GM23248 (cell line): Measurements from ENCODE around the gene ZC3H14. TPM values are rescaled to one million over a fixed set of nuclear protein-coding genes. Genes with fewer than 3 reads are reported as not detected.
"Not testable (repeated sequence)": the region's sequence is repeated elsewhere in the genome, so short reads cannot be mapped to it uniquely, and the experiment has no call there.

Source experiments
- DNase-seq: peaks from one replicate; pipeline ENCODE4 v3.0.0-alpha.2; 2015
- H2AFZ ChIP-seq: fragments of 200-600 bp; sonication (generic); 2 replicates; pipeline ENCODE4 v1.6.1; 2016; ENCODE audit warnings: antibody characterized with exemption
- H3F3A ChIP-seq: fragments of 200-600 bp; sonication (generic); 2 replicates; pipeline ENCODE4 v1.6.1; 2016; ENCODE audit warnings: mild to moderate bottlenecking, antibody characterized with exemption, mixed run types; ENCODE audit not compliant: insufficient read depth
- H3K27ac ChIP-seq: fragments of 200-600 bp; sonication (generic); 2 replicates; pipeline ENCODE4 v1.5.1; 2016; ENCODE audit warnings: mild to moderate bottlenecking
- H3K27me3 ChIP-seq: fragments of 200-600 bp; sonication (generic); replicated peaks from 2 replicates; pipeline ENCODE4 v1.6.1; 2016; ENCODE audit warnings: mild to moderate bottlenecking; ENCODE audit not compliant: insufficient read depth
- H3K36me3 ChIP-seq: fragments of 200-600 bp; sonication (generic); 2 replicates; pipeline ENCODE4 v1.6.1; 2016; ENCODE audit warnings: low read depth, mild to moderate bottlenecking
- H3K4me1 ChIP-seq: fragments of 200-600 bp; sonication (generic); 2 replicates; pipeline ENCODE4 v1.6.1; 2016; ENCODE audit warnings: mild to moderate bottlenecking; ENCODE audit not compliant: insufficient read depth
- H3K4me2 ChIP-seq: fragments of 200-600 bp; sonication (generic); one replicate; pipeline ENCODE4 v1.6.1; 2016; ENCODE audit warnings: mild to moderate bottlenecking; ENCODE audit not compliant: unreplicated experiment
- H3K4me3 ChIP-seq: fragments of 200-600 bp; sonication (generic); 2 replicates; pipeline ENCODE4 v1.5.1; 2016; ENCODE audit warnings: mild to moderate bottlenecking
- H3K79me2 ChIP-seq: fragments of 200-600 bp; sonication (generic); 2 replicates; pipeline ENCODE4 v1.6.1; 2016; ENCODE audit warnings: mild to moderate bottlenecking; ENCODE audit not compliant: insufficient read depth
- H3K9ac ChIP-seq: fragments of 200-600 bp; sonication (generic); 2 replicates; pipeline ENCODE4 v1.6.1; 2016; ENCODE audit warnings: mild to moderate bottlenecking
- H3K9me2 ChIP-seq: fragments of 200-600 bp; sonication (generic); 2 replicates; pipeline ENCODE4 v1.6.1; 2016; ENCODE audit warnings: mixed run types, mild to moderate bottlenecking, moderate library complexity; ENCODE audit not compliant: insufficient read depth
- H3K9me3 ChIP-seq: fragments of 200-600 bp; sonication (generic); one replicate; pipeline ENCODE4 v1.6.1; 2017; ENCODE audit warnings: low read depth
- H4K20me1 ChIP-seq: fragments of 200-600 bp; sonication (generic); 2 replicates; pipeline ENCODE4 v1.6.0; 2016; ENCODE audit not compliant: insufficient read depth
- EZH2 ChIP-seq: fragments of 200-600 bp; sonication (generic); IDR thresholded peaks from 2 replicates; pipeline ENCODE4 v1.6.1; 2018; ENCODE audit warnings: antibody characterized with exemption, mild to moderate bottlenecking; ENCODE audit not compliant: insufficient read depth, poor library complexity, severe bottlenecking
- EZH2phosphoT487 ChIP-seq: fragments of 200-600 bp; sonication (generic); IDR thresholded peaks from 2 replicates; pipeline ENCODE4 v1.6.1; 2018; ENCODE audit warnings: antibody characterized with exemption, moderate library complexity, mild to moderate bottlenecking, low read depth; ENCODE audit not compliant: insufficient read depth
- WGBS, 2 experiments: methylation state at CpG; one replicate each; pipeline ENCODE4 v1.1.6; 2015 to 2017; ENCODE audit warnings: low lambda C conversion rate in 2 of 2, low coverage in 1 of 2; ENCODE audit errors: missing lambda C conversion rate in 2 of 2; 5-methylcytosine and 5-hydroxymethylcytosine counted together
- in situ Hi-C: fragments of 300-500 bp; cut with MboI; formaldehyde crosslinking; loops from 2 replicates; pipeline ENCODE4 v1.15.0; 2020
- polyA plus RNA-seq: library from polyadenylated mRNA; unstranded; fragments of >200 nt; fragmentation: Nextera tagmentation; extraction: Ambion mirVana; gene quantifications from 2 replicates; pipeline ENCODE4 v1.2.1, GENCODE V29; 2016
- total RNA-seq: library from RNA; depleted of rRNA; stranded (reverse); fragments of >200 nt; shearing (Covaris generic); gene quantifications from 2 replicates; pipeline ENCODE4 v1.2.3, GENCODE V29; 2014

Gene ZC3H14
- total and polyA plus RNA-seq, 2 experiments from 2014 or later = 65.6 to 70.0 TPM

GRCh38 chr14:88518592-88519512 lies 44.0 kb upstream of the ZC3H14 start:
- WGBS, 2 experiments = 77 to 79% methylated on average over 5 of the region's 5 CpGs
- H4K20me1 ChIP-seq = no peaks in the 10 kb centered on the region; the same call in 1 of the 2 replicates
- no peaks in the 10 kb centered on the region for H3K9me3 ChIP-seq
- no peaks in the 10 kb centered on the region for H3K9me2 ChIP-seq
- peak overlapping the region; percentile 36 for H3K27ac ChIP-seq
- H3F3A ChIP-seq = peaks cover 24% of the 10 kb centered on the region
- no peak overlapping the region for H3K4me3 ChIP-seq
- peaks cover 23% of the 10 kb centered on the region for H3K4me1 ChIP-seq
- no peaks in the 10 kb centered on the region for H3K27me3 ChIP-seq
- peak; percentile 83 for DNase-seq
- peaks cover 21% of the 10 kb centered on the region; the same call in 1 of the 2 replicates for H3K36me3 ChIP-seq
- H3K4me2 ChIP-seq = peak overlapping the region; percentile 40
- H2AFZ ChIP-seq = no peak overlapping the region
- TF ChIP-seq EZH2 (no peak), EZH2phosphoT487 (no peak)
- in situ Hi-C loops = no loop called here
- 0 out of 2 replicates have a peak overlapping the region, but pooled peaks have one; percentile 9 for H3K9ac ChIP-seq
- peaks cover 63% of the 10 kb centered on the region for H3K79me2 ChIP-seq

GRCh38 chr14:88519907-88520306 lies 42.9 kb upstream of the ZC3H14 start:
- Histone ChIP-seq H3K27me3 (no peaks in the 10 kb centered on the region), H3K9me2 (no peaks in the 10 kb centered on the region), H3K4me2 (no peak overlapping the region), H4K20me1 (no peaks in the 10 kb centered on the region; the same call in 1 of the 2 replicates), H3K4me3 (no peak overlapping the region), H3F3A (peaks cover 24% of the 10 kb centered on the region), H3K27ac (no peak overlapping the region), H3K9me3 (no peaks in the 10 kb centered on the region), H3K9ac (no peak overlapping the region), H2AFZ (no peak overlapping the region), H3K79me2 (peaks cover 73% of the 10 kb centered on the region), H3K36me3 (peaks cover 19% of the 10 kb centered on the region; the same call in 1 of the 2 replicates), H3K4me1 (peaks cover 23% of the 10 kb centered on the region)
- in situ Hi-C loops = no loop called here
- TF ChIP-seq EZH2phosphoT487 (no peak), EZH2 (no peak)
- DNase-seq = no peak
- 92 to 100% methylated on average over 2 of the region's 2 CpGs for WGBS, 2 experiments

GRCh38 chr14:88521818-88522217 lies 41.0 kb upstream of the ZC3H14 start:
- no peak overlapping the region for H3K9ac ChIP-seq
- H3K36me3 ChIP-seq = peaks cover 3% of the 10 kb centered on the region; the same call in 1 of the 2 replicates
- no peaks in the 10 kb centered on the region; the same call in 1 of the 2 replicates for H4K20me1 ChIP-seq
- DNase-seq = peak; percentile 38
- peaks cover 24% of the 10 kb centered on the region for H3F3A ChIP-seq
- no peak overlapping the region for H2AFZ ChIP-seq
- no peak for TF ChIP-seq EZH2
- no peak for TF ChIP-seq EZH2phosphoT487
- no peaks in the 10 kb centered on the region for H3K9me2 ChIP-seq
- H3K79me2 ChIP-seq = peaks cover 76% of the 10 kb centered on the region
- H3K4me1 ChIP-seq = peaks cover 23% of the 10 kb centered on the region
- WGBS, 2 experiments = 83% methylated on average over 3 of the region's 3 CpGs
- no peak overlapping the region for H3K4me3 ChIP-seq
- H3K9me3 ChIP-seq = no peaks in the 10 kb centered on the region
- peak overlapping the region; percentile 32 for H3K27ac ChIP-seq
- in situ Hi-C loops = no loop called here
- no peaks in the 10 kb centered on the region for H3K27me3 ChIP-seq
- H3K4me2 ChIP-seq = no peak overlapping the region

GRCh38 chr14:88522393-88522792 lies 40.4 kb upstream of the ZC3H14 start:
- no peaks in the 10 kb centered on the region for H3K36me3 ChIP-seq
- no peak overlapping the region for H2AFZ ChIP-seq
- no peak overlapping the region for H3K4me3 ChIP-seq
- no peaks in the 10 kb centered on the region for H3K27me3 ChIP-seq
- no peaks in the 10 kb centered on the region for H3K9me2 ChIP-seq
- no peak overlapping the region for H3K9ac ChIP-seq
- H4K20me1 ChIP-seq = no peaks in the 10 kb centered on the region; the same call in 1 of the 2 replicates
- in situ Hi-C loops = no loop called here
- WGBS, 2 experiments = 94 to 98% methylated on average over 3 of the region's 3 CpGs
- no peak for TF ChIP-seq EZH2
- peaks cover 24% of the 10 kb centered on the region for H3F3A ChIP-seq
- DNase-seq = no peak
- no peaks in the 10 kb centered on the region for H3K9me3 ChIP-seq
- peaks cover 78% of the 10 kb centered on the region for H3K79me2 ChIP-seq
- H3K4me1 ChIP-seq = peaks cover 23% of the 10 kb centered on the region
- H3K27ac ChIP-seq = peak overlapping the region; percentile 32; the same call in 1 of the 2 replicates
- H3K4me2 ChIP-seq = no peak overlapping the region

- H3K27ac ChIP-seq, H3K36me3 ChIP-seq, H3K9me2 ChIP-seq, H3K27me3 ChIP-seq, H3K4me3 ChIP-seq, H3K4me1 ChIP-seq, H2AFZ ChIP-seq, DNase-seq, in situ Hi-C loops, H3K4me2 ChIP-seq, H3K9me3 ChIP-seq, H4K20me1 ChIP-seq, H3F3A ChIP-seq, H3K9ac ChIP-seq: not testable (repeated sequence)
- H3K79me2 ChIP-seq = peaks cover 83% of the 10 kb centered on the region
- 95 to 100% methylated on average over 1 of the region's 1 CpG for WGBS, 2 experiments
Observed at GRCh38 chr14:88529889-88530288, 32.9 kb upstream of the ZC3H14 start.
